ENCODE measurements around the gene HTATSF1.

The HTATSF1 gene

GRCh38 chrX:136534131-136534530 is 36.7 kb downstream of the HTATSF1 start:
- no peak for ATAC-seq (replicated peaks)

GRCh38 chrX:136538811-136539210 is 41.4 kb downstream of the HTATSF1 start:
- no peaks in the 10 kb centered on the region for H3K36me3 Mint-ChIP-seq
- H3K27ac Mint-ChIP-seq = no peak overlapping the region
- no peaks in the 10 kb centered on the region for H3K9me3 Mint-ChIP-seq
- H3K4me1 Mint-ChIP-seq = no peaks in the 10 kb centered on the region
- peaks cover 0 to 18% of the 10 kb centered on the region in 2 donors for H3K27me3 Mint-ChIP-seq
- no peak for DNase-seq
- no peak for ATAC-seq (replicated peaks)
- no peak overlapping the region for H3K4me3 Mint-ChIP-seq

More at GRCh38 chrX:136534131-136534530, 36.7 kb downstream of the HTATSF1 start:
- H3K27ac Mint-ChIP-seq = no peak overlapping the region
- peaks cover 4 to 5% of the 10 kb centered on the region in 2 donors for H3K27me3 Mint-ChIP-seq
- no peaks in the 10 kb centered on the region for H3K36me3 Mint-ChIP-seq
- no peak for DNase-seq
- no peak overlapping the region for H3K4me3 Mint-ChIP-seq
- no peaks in the 10 kb centered on the region for H3K9me3 Mint-ChIP-seq
- H3K4me1 Mint-ChIP-seq = no peaks in the 10 kb centered on the region

DNA sequence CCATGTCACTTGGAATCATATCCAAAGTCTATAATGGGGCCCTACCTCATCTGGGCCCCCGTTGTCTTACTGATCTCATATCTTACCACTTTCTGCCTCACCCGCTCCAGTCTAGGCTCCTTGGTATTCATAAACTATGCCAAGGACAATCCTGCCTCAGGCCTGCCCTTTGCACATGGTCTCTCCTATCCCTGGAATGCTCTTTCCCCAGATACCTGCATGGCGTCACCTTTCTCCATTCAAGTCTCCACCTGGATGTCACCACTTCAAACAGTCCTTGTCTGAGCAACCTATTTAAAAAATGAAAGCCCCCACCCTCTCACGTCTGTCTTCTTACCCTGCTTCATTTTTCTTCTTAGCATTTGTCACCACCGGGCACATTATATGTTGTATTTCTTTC is 42.8 kb downstream of the HTATSF1 start:
- H3K4me3 Mint-ChIP-seq = no peak overlapping the region

GRCh38 chrX:136541294-136541693 is 43.9 kb downstream of the HTATSF1 start:
- no peaks in the 10 kb centered on the region for H3K4me1 Mint-ChIP-seq
- H3K36me3 Mint-ChIP-seq = no peaks in the 10 kb centered on the region
- ATAC-seq (replicated peaks) (no peak), DNase-seq (no peak)
- H3K4me3 Mint-ChIP-seq = no peak overlapping the region
- H3K27me3 Mint-ChIP-seq = peaks cover 0 to 17% of the 10 kb centered on the region in 2 donors
- no peaks in the 10 kb centered on the region for H3K9me3 Mint-ChIP-seq
- H3K27ac Mint-ChIP-seq = no peak overlapping the region

More for the DNA sequence above, 42.8 kb downstream of the HTATSF1 start:
- Mint-ChIP-seq H3K36me3 (no peaks in the 10 kb centered on the region), H3K27ac (no peak overlapping the region), H3K9me3 (no peaks in the 10 kb centered on the region), H3K27me3 (peaks cover 0 to 18% of the 10 kb centered on the region in 2 donors), H3K4me1 (no peaks in the 10 kb centered on the region)
- ATAC-seq (replicated peaks) (no peak), DNase-seq (no peak)

GRCh38 chrX:136542281-136542680 is 44.9 kb downstream of the HTATSF1 start:
- ATAC-seq (replicated peaks) = no peak
- DNase-seq = no peak
- Mint-ChIP-seq H3K36me3 (no peaks in the 10 kb centered on the region), H3K27me3 (peaks cover 0 to 14% of the 10 kb centered on the region in 2 donors), H3K4me1 (no peaks in the 10 kb centered on the region), H3K4me3 (no peak overlapping the region), H3K9me3 (no peaks in the 10 kb centered on the region), H3K27ac (no peak overlapping the region)

- H3K36me3 Mint-ChIP-seq = no peaks in the 10 kb centered on the region
- no peak overlapping the region for H3K4me3 Mint-ChIP-seq
- ATAC-seq (replicated peaks) (no peak), DNase-seq (no peak)
- H3K9me3 Mint-ChIP-seq = no peaks in the 10 kb centered on the region
- H3K27ac Mint-ChIP-seq = no peak overlapping the region
- H3K27me3 Mint-ChIP-seq = peaks cover 0 to 4% of the 10 kb centered on the region in 2 donors
- no peaks in the 10 kb centered on the region for H3K4me1 Mint-ChIP-seq
These were observed 49.0 kb downstream of the HTATSF1 start for GRCh38 chrX:136546371-136546781.

GRCh38 chrX:136549226-136549625 is 51.8 kb downstream of the HTATSF1 start:
- DNase-seq (no peak), ATAC-seq (replicated peaks) (no peak)
- H3K4me3 Mint-ChIP-seq = no peak overlapping the region
- no peaks in the 10 kb centered on the region for H3K27me3 Mint-ChIP-seq
- no peaks in the 10 kb centered on the region for H3K4me1 Mint-ChIP-seq
- H3K36me3 Mint-ChIP-seq = no peaks in the 10 kb centered on the region
- H3K9me3 Mint-ChIP-seq = no peaks in the 10 kb centered on the region
- H3K27ac Mint-ChIP-seq = no peak overlapping the region

- H3K4me3 Mint-ChIP-seq = no peak overlapping the region
- no peaks in the 10 kb centered on the region for H3K4me1 Mint-ChIP-seq
- no peak overlapping the region for H3K27ac Mint-ChIP-seq
- no peaks in the 10 kb centered on the region for H3K27me3 Mint-ChIP-seq
- no peaks in the 10 kb centered on the region for H3K36me3 Mint-ChIP-seq
- ATAC-seq (replicated peaks) (no peak), DNase-seq (no peak)
- no peaks in the 10 kb centered on the region for H3K9me3 Mint-ChIP-seq
These were observed 54.0 kb downstream of the HTATSF1 start for GRCh38 chrX:136551410-136551809.

GRCh38 chrX:136555694-136556093 is 58.3 kb downstream of the HTATSF1 start:
- ATAC-seq (replicated peaks) (no peak), DNase-seq (no peak)
- Mint-ChIP-seq H3K27me3 (no peaks in the 10 kb centered on the region), H3K4me1 (no peaks in the 10 kb centered on the region), H3K36me3 (no peaks in the 10 kb centered on the region), H3K9me3 (no peaks in the 10 kb centered on the region), H3K4me3 (no peak overlapping the region), H3K27ac (no peak overlapping the region)

Measured in stimulated activated naive B cell treated with anti-CD40 and anti-IgM and Interleukin-4, amounts not matched to agents 10 μg/mL and 1 μg/mL and 100 μg/mL, for 72 hours (primary cell).